SW 1271 (cell line): ENCODE results near the gene ADGRG6.
"Not testable (repeated sequence)": the region's sequence is repeated elsewhere in the genome, so short reads cannot be mapped to it uniquely, and the experiment has no call there.

Experiments used
- DNase-seq, 2 experiments: peaks; one replicate each; lab custom pipeline; 2025; lab: John Stamatoyannopoulos, UW

The ADGRG6 gene

GRCh38 chr6:142446168-142446567, 144.4 kb downstream of the ADGRG6 start:
- no peak for DNase-seq

DNA sequence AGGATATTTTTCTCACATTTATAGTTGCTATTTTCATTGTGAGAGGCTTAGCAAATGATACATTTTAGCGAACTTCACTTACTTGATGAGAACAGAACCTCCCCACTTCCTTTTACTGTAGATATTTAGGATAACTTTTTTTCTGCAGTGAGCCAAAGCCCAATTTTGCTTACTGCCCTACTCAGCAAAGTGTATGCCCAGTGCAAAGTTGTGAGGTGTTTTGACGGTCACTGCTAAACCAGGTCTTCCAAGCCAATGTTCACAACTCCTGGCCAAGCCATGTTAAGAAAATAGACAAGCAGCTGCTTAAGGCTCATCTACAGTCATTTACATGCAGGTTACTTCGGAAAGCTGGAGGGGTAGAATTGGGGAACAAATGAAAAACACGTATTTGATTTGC, 144.8 kb downstream of the ADGRG6 start:
- no peak for DNase-seq

- no peak for DNase-seq
These were observed 146.4 kb downstream of the ADGRG6 start for GRCh38 chr6:142448091-142448729.

DNA sequence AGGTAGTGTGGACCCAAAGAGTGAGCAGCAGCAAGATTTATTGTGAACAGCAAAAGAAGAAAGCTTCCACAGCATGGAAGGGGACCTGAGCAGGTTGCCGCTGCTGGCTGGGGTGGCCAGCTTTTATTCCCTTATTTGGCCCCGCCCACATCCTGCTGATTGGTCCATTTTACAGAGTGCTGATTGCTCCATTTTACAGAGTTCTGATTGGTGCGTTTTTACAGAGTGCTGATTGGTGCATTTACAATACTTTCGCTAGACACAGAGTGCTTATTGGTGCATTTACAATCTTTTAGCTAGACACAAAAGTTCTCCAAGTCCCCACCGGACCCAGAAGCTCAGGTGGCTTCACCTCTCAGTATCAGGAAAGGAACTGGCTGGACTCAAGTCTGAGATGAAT, 149.0 kb downstream of the ADGRG6 start:
- DNase-seq = not testable (repeated sequence)

DNA sequence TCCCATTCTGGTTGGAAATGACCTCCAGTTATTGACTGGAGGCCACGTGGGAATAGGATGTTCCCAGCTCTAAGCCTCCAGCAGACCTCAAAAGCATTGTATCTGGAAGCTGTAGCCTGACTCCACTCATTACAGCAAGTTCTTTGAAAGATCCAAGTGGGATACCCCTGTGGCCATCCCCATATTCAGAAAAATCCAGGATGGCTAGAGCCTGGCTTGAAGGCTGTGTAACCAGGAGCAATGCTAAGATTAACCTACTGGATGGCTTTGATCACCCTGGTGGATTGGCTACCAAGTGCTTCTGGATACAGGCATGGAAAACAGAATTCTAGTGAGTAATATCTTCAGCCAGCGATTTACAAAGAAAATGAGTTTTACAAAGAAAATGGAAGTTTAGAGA, 151.2 kb downstream of the ADGRG6 start:
- DNase-seq = no peak

- not testable (repeated sequence) for DNase-seq
These were observed 152.4 kb downstream of the ADGRG6 start for GRCh38 chr6:142454196-142454595.

GRCh38 chr6:142454848-142455247, 153.0 kb downstream of the ADGRG6 start:
- DNase-seq = not testable (repeated sequence)

- no peak for DNase-seq
These were observed 154.3 kb downstream of the ADGRG6 start for GRCh38 chr6:142455957-142456589.

DNA sequence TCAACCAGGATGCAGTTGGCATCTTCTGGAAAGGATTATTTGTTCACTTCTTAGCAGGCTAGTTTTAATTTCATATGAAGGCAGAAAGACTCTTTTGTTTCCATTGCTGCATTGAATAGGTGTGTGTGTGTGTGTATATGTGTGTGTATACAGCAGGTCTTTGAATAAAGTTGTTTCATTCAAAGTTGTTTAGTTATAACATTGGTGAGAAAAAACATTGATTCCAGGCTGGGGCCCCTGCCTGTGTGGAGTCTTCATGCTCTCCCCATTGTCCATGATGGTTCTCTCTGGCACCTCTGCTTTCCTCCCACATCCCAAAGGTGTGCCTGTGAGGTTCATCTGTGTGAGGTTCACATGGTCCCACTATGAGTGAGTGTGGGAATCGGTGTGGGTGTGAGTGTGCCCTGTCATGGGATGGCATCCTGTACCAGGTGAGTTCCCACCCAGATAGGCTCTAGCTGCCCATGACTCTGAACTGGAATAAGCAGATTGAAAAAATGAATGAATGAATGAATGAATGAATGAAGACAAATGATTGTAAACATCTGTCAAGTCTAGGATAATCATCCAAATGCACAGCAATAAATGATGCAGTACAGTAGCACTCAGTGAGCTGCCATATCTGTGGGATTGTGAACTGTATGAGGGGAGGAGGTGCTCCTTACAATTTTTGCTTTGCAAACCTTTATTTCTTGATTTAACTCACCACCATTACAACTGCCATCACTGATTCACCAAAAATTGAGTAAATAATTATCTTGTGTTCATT, 156.0 kb downstream of the ADGRG6 start:
- no peak for DNase-seq

DNA sequence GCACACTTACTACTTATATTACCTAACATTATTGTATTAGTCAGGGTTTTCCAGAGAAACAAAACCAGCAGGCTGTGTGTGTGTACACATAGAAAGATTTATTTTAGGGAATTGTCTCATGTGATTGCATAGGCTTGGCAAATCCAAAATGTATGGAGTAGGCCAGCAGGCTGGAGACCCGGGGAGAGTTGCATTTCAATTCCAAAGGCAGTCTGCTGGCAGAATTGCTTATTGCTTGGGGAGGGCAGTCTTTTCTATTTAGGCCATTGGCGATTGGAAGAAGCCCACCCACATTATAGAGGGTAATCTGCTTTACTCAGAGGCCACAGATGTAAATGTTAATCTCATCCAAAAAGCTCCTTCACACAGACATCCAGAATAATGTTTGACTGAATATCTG, 157.0 kb downstream of the ADGRG6 start:
- DNase-seq = no peak

DNA sequence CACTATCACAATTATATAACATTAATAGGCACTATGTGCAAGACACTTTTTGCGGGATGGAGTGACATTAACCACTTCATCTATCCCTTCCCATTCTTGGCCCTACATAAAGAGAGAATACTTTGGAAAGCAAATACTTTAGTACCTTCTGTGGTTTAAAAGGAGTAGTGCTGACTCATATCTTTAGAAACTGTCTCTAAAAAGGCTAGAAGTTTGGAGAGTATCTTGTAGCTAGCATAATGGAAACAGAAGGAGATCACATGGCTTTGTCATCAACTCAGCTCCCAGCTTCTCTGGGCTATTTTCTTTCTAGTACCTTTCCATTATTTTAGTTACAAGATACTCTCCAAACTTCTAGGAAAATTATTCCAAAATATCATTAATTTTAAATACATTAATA, 157.5 kb downstream of the ADGRG6 start:
- no peak for DNase-seq

GRCh38 chr6:142462260-142462659, 160.5 kb downstream of the ADGRG6 start:
- DNase-seq = no peak

DNA sequence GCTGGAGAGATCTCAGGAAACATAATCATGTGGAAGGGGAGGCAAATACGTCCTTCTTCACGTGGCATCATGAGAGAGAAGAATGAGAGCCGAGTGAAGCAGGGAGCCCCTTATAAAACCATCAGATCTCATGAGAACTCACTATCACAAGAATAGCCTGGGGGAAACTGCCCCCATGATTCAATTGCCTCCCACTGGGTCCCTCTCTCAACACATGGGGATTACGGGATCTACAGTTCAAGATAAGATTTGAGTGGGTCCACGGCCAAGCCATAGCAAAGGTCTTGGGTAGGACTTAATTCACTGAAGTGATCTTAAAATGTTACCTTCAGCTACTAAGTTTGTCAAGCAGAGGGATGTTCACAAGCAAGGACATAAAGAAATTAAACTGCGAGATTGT, 162.2 kb downstream of the ADGRG6 start:
- no peak for DNase-seq

DNA sequence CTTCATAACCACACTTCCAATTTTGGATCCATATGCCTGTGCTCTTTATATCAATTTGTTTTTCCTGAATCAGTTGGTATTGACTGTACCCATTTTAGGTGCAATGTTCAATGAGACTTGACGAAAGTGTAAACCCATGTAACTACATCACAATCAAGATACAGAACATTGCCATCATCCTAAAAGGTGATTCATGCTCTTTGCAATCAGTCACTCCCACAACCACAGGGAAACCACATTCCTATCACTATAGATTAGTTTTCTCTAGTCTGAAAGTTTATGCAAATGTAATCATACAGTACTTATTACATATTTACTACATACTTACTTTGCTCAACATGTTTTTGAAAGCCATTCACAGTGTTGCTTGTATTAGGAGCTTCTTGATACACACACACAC, 167.4 kb downstream of the ADGRG6 start:
- DNase-seq = no peak

- DNase-seq = no peak
These were observed 168.6 kb downstream of the ADGRG6 start for GRCh38 chr6:142470421-142470820.

DNA sequence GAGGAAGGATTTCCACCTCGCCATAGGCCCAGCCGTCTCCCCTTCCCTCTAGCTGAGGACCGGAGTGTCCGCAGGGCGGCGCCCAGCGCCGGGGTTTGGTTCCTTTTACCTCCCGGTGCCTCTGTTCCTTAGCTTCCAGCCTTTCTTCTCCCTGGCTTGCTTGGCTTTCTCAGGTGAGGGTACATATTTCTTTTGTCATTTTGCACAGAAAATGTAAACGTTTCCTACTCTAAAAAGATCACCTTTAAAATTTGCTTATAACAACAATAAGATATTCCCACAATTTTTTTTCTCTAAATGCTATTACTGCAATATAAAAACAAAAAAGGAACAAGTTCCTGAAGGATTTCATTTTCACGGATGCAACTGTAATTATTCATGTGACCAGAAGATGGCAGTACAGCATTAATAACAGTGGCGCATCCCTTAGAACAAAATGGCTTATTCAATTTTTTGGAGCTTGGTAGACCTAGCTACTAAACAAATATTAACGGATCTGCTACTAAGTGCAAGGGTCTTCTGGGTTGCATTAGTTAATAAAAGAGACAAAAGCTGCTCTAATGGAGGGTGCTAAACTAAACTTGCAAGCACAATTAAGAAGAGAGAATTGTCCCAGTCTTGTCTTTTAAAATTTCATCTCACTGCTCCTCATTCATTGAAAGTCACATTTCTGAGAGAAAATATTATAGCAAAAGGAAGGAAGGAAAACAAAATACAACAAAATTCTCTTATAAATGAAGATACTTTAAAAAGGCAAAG, 172.9 kb downstream of the ADGRG6 start:
- peak in 1 of 2 experiments; percentile 71 for DNase-seq

DNA sequence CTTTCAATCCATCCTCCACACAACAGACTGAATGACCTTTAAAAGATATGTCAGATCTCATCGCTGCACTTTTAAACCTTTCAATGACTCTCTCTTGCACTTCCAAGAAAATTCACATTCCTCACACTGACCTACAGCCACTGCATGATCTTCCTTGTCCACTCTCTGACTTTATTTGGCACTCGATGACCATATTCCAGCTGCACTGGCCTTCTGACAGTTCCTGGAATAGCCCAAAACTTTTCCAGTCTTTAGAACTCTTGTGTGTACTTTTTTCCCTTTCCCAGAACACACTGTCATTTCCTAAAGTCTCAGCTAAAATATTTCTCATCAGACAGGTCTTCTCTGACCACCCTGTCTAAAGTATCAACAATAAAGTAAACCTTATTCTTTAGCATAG, 174.6 kb downstream of the ADGRG6 start:
- no peak for DNase-seq

DNA sequence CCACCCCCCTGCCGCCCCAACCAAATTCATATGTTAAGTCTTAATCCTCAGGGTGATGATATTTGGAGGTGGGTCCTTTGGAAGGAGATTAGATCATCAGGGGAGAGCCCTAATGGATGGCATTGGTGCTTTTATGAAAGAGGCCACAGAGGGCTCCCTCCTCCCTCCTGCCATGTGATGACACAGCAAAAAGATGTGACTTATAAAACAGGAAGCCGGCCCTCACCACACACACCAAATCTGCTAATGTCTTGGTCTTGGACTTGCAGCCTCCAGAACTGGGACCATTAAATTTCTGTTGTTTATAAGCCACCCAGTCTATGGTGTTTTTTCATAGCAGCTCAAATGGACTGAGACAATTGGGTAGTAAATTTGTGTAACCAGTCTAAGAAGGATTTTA, 176.3 kb downstream of the ADGRG6 start:
- peak in 1 of 2 experiments; percentile 52 for DNase-seq

DNA sequence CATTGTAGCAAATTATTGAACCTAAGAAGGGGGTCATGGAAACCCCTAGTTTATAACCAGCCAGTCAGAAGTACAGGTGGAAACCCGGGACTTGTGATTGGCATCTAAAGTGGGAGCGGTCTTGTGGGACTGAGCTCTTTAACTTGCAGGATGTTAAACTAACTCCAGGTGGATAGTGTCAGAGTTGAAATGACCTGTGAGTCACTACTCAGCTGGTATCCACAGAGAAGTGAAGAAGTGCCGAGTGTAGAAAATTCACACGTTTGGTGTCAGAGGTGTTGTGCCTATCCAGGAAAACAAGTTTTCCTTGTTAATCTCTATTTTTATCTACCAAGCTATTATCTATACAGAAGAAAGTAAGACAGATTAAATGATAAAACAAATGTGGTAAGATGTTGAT, 179.7 kb downstream of the ADGRG6 start:
- DNase-seq = no peak

DNA sequence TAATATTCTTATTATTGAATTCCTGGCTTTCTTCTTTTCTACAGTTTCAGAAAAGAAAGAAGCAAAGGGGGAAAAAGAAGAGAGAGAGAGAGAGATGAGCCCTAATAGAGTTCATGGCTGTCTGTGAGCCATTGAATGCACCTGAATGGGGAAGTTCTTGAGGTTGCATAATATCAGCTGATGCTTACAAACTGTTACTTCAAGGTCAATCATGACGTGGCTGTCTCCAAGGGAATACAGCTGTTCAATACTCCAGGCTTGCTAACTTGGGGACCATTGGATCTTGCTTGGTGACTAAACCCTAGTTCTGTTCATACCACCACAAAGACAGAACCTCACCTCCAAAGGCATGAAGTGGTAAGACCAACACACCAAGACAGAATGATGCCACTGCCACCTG, 180.4 kb downstream of the ADGRG6 start:
- no peak for DNase-seq

GRCh38 chr6:142482974-142483373, 181.2 kb downstream of the ADGRG6 start:
- no peak for DNase-seq

GRCh38 chr6:142485256-142485655, 183.4 kb downstream of the ADGRG6 start:
- DNase-seq = no peak
